Measurements from ENCODE around the gene SEC22C. TPM values are rescaled to one million over a fixed set of nuclear protein-coding genes. Genes with fewer than 3 reads are reported as not detected.

SEC22C gene
- total and polyA plus RNA-seq, 2 of the 13 experiments (the other 11 are each of a cell fraction or from before 2014, with no cell fraction given), result 20.0 to 40.0 TPM

DNA sequence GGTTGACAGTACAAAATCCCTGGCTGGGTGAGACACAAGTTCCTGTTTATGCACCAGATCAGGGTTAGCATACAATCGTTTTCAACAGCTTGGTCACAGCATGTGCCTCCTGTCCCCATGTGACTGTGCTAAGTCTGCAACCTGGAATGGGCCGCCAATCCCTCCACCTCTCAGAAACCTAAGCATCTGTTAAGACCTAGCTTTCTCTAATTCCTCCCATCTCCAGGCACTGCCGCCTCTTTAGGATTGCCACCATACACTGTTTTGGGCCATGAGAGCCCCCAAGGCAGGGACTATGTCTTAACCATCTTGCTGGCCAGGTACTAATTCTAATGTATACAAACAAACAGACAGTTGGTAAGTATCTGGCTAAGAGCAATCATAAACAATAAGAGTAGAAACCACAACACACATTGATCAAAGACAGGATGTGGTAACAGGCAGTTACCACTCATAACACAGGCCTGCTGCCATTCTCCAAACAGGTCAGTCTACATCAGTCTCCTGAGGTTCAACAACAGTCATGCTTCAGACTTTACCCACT is 25.6 kb downstream of the SEC22C start:
- H4K20me1 ChIP-seq (ENCODE audit: insufficient read depth, low read length), result no peaks in the 10 kb centered on the region
- no peaks in the 10 kb centered on the region for H3K27me3 ChIP-seq (ENCODE audit: control insufficient read depth in 1 of 2, insufficient read depth in 2 of 2, low read length in 2 of 2)
- H3K9ac ChIP-seq (ENCODE audit: insufficient read depth, low read depth, low read length), result no peak overlapping the region
- no peak overlapping the region for H3K27ac ChIP-seq (ENCODE audit: extremely low read length, insufficient read depth, low read length)
- ChIA-PET CTCF (ENCODE audit: low intra/inter-chr PET ratio, low total read pairs) (no interaction called here), POLR2A (no interaction called here)
- DNase-seq (ENCODE audit: low spot score) (no peak), ATAC-seq (no peak), FAIRE-seq (no peak)
- peaks cover 15 to 61% of the 10 kb centered on the region in 2 experiments for H3K36me3 ChIP-seq (replicated peaks in 1 of 2; ENCODE audit: control insufficient read depth in 1 of 2, insufficient read depth in 2 of 2, low read length in 2 of 2)
- 79% methylated on average over 3 of the region's 3 CpGs for WGBS (ENCODE audit: low lambda C conversion rate)
- no peak overlapping the region for H3K4me3 ChIP-seq (replicated peaks in 1 of 3; ENCODE audit: insufficient read depth in 1 of 3, low read depth in 2 of 3, low read length in 3 of 3)
- H2AFZ ChIP-seq (ENCODE audit: low read length), result no peak overlapping the region
- H3K4me2 ChIP-seq (ENCODE audit: low read depth, low read length), result no peak overlapping the region
- H3K9me3 ChIP-seq (ENCODE audit: low read length), result no peaks in the 10 kb centered on the region
- BruUV-seq (replicated peaks), result no TSS peak
- no peaks in the 10 kb centered on the region for H3K79me2 ChIP-seq (ENCODE audit: insufficient read depth, low read length)
- no peaks in the 10 kb centered on the region for H3K4me1 ChIP-seq (ENCODE audit: insufficient read depth, low read length)
- intact Hi-C loops (cut with micrococcal nuclease; ENCODE audit: unreplicated experiment), result no loop called here
- in situ Hi-C loops (cut with HindIII; ENCODE audit: extremely low pct_ligation_motif_present, low pct_unique_long_range_greater_than_20kb), result no loop called here
- TF ChIP-seq PAF1 (CRISPR knock-in tag; IDR thresholded peaks at IDR 0.05) (no peak), PHF21A (CRISPR knock-in tag; IDR thresholded peaks at IDR 0.05) (no peak), KDM6A (CRISPR knock-in tag; IDR thresholded peaks at IDR 0.05; ENCODE audit: low read depth) (no peak), NFE2L1 (CRISPR knock-in tag; IDR thresholded peaks at IDR 0.05; ENCODE audit: borderline replicate concordance) (no peak), KMT2B (CRISPR knock-in tag; IDR thresholded peaks at IDR 0.05) (no peak), ZNF33B (CRISPR knock-in tag; IDR thresholded peaks at IDR 0.05) (no peak), ZNF446 (CRISPR knock-in tag; IDR thresholded peaks at IDR 0.05) (no peak), NPAS2 (CRISPR knock-in tag; IDR thresholded peaks at IDR 0.05; ENCODE audit: borderline replicate concordance) (no peak), CCAR2 (optimal IDR thresholded peaks at IDR 0.05; ENCODE audit: low read depth, low read length) (no peak), ATAD3A (CRISPR knock-in tag; IDR thresholded peaks at IDR 0.05) (no peak), SP4 (CRISPR knock-in tag; IDR thresholded peaks at IDR 0.05) (no peak), SRSF1 (optimal IDR thresholded peaks at IDR 0.05; ENCODE audit: low read depth, low read length) (no peak), ZNF780A (CRISPR knock-in tag; IDR thresholded peaks at IDR 0.05) (no peak), SMAD9 (CRISPR knock-in tag; IDR thresholded peaks at IDR 0.05) (no peak), GPN1 (CRISPR knock-in tag; IDR thresholded peaks at IDR 0.05; ENCODE audit: borderline replicate concordance) (no peak)
- TF ChIP-seq, protein P1, sequence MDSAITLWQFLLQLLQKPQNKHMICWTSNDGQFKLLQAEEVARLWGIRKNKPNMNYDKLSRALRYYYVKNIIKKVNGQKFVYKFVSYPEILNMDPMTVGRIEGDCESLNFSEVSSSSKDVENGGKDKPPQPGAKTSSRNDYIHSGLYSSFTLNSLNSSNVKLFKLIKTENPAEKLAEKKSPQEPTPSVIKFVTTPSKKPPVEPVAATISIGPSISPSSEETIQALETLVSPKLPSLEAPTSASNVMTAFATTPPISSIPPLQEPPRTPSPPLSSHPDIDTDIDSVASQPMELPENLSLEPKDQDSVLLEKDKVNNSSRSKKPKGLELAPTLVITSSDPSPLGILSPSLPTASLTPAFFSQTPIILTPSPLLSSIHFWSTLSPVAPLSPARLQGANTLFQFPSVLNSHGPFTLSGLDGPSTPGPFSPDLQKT (CRISPR knock-in tag; IDR thresholded peaks at IDR 0.05; ENCODE audit: borderline replicate concordance), result no peak
- TF ChIP-seq, protein P2, sequence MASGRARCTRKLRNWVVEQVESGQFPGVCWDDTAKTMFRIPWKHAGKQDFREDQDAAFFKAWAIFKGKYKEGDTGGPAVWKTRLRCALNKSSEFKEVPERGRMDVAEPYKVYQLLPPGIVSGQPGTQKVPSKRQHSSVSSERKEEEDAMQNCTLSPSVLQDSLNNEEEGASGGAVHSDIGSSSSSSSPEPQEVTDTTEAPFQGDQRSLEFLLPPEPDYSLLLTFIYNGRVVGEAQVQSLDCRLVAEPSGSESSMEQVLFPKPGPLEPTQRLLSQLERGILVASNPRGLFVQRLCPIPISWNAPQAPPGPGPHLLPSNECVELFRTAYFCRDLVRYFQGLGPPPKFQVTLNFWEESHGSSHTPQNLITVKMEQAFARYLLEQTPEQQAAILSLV (CRISPR knock-in tag; IDR thresholded peaks at IDR 0.05; ENCODE audit: borderline replicate concordance), result no peak
- TF ChIP-seq, protein P3, sequence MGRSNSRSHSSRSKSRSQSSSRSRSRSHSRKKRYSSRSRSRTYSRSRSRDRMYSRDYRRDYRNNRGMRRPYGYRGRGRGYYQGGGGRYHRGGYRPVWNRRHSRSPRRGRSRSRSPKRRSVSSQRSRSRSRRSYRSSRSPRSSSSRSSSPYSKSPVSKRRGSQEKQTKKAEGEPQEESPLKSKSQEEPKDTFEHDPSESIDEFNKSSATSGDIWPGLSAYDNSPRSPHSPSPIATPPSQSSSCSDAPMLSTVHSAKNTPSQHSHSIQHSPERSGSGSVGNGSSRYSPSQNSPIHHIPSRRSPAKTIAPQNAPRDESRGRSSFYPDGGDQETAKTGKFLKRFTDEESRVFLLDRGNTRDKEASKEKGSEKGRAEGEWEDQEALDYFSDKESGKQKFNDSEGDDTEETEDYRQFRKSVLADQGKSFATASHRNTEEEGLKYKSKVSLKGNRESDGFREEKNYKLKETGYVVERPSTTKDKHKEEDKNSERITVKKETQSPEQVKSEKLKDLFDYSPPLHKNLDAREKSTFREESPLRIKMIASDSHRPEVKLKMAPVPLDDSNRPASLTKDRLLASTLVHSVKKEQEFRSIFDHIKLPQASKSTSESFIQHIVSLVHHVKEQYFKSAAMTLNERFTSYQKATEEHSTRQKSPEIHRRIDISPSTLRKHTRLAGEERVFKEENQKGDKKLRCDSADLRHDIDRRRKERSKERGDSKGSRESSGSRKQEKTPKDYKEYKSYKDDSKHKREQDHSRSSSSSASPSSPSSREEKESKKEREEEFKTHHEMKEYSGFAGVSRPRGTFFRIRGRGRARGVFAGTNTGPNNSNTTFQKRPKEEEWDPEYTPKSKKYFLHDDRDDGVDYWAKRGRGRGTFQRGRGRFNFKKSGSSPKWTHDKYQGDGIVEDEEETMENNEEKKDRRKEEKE (IDR thresholded peaks at IDR 0.05), result no peak
- TF ChIP-seq, protein P4, sequence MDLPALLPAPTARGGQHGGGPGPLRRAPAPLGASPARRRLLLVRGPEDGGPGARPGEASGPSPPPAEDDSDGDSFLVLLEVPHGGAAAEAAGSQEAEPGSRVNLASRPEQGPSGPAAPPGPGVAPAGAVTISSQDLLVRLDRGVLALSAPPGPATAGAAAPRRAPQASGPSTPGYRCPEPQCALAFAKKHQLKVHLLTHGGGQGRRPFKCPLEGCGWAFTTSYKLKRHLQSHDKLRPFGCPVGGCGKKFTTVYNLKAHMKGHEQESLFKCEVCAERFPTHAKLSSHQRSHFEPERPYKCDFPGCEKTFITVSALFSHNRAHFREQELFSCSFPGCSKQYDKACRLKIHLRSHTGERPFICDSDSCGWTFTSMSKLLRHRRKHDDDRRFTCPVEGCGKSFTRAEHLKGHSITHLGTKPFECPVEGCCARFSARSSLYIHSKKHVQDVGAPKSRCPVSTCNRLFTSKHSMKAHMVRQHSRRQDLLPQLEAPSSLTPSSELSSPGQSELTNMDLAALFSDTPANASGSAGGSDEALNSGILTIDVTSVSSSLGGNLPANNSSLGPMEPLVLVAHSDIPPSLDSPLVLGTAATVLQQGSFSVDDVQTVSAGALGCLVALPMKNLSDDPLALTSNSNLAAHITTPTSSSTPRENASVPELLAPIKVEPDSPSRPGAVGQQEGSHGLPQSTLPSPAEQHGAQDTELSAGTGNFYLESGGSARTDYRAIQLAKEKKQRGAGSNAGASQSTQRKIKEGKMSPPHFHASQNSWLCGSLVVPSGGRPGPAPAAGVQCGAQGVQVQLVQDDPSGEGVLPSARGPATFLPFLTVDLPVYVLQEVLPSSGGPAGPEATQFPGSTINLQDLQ (CRISPR knock-in tag; IDR thresholded peaks at IDR 0.05), result no peak

Measured in HepG2 (cell line).